GM21390 (cell line): ENCODE measurements around the gene IFFO2.
A peak's percentile ranks its signal among the peaks of the same experiment; 100 is the strongest.

Experiments
- ATAC-seq: cut with Tn5 transposase; IDR thresholded peaks from one replicate; pipeline ENCODE4 v1.9.1; 2021; ENCODE audit not compliant: unreplicated experiment

IFFO2 gene

GRCh38 chr1:18956193-18957135 is at the start of gene IFFO2:
TSS of gene IFFO2 (minus strand) at chr1:18956676. CDS start at chr1:18956332, 344 bp downstream.
- peak; percentile 57 for ATAC-seq

DNA sequence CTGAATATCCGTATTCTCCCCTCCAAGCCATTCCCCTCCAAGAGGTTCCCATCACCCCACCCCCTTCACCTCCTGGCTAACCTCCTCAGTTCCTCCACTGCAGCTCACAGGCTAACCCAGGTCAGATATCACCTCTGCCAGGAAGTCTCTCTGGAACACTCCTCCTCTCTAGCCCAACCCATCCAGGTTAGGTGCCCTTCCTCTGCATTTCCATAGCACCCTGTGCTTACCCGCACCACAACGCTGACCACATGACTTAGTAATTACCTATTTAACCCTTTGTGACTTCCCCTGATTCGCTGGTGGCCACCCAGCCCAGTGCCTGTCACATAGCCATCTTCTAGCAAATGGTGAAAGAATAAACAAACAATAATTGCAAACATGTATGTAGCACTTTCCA is 49.5 kb upstream of the IFFO2 start:
- no peak for ATAC-seq

- no peak for ATAC-seq
Observed at GRCh38 chr1:19003371-19004290, 47.2 kb upstream of the IFFO2 start.

DNA sequence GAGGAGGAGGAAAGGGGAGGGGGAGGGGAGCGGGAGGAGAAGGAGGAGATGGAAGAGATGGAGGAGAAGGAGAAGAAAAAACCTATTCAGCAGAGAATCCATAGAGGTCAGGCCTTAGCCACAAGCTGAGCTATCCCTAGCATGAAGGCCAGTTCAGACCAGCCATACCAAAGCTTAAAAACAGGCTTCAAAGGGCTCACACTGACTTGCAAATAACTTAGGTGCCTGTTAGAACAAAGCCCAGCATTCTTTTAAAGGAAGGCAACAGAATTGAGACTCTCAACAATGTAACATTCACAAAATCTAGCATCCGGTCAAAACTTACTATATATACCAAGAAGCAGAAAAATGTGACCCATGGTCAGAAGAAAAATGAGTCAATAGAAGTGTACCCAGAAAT is 43.6 kb upstream of the IFFO2 start:
- no peak for ATAC-seq

GRCh38 chr1:18999359-18999758 is 42.9 kb upstream of the IFFO2 start:
- no peak for ATAC-seq

- no peak for ATAC-seq
Observed at GRCh38 chr1:18998016-18998724, 41.7 kb upstream of the IFFO2 start.

DNA sequence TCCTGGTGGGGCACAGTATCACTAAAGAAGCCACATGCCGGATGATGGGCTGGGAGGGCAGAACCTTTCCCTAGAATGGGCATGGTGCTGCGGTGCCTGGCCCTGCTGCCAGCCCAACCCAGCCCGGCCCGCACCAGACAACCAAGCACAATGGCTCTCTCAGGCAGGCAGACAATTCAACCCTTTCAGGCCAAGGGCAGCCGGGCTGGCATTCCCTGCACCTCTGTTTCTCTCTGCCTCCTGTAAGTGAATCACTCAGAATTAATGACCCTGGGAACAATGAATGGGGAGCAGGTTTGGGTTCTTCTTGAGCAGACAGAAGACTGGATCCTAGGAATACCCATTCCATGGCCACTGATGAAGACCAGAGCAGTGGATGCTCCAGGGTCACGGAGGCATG is 41.0 kb upstream of the IFFO2 start:
- ATAC-seq: no peak

DNA sequence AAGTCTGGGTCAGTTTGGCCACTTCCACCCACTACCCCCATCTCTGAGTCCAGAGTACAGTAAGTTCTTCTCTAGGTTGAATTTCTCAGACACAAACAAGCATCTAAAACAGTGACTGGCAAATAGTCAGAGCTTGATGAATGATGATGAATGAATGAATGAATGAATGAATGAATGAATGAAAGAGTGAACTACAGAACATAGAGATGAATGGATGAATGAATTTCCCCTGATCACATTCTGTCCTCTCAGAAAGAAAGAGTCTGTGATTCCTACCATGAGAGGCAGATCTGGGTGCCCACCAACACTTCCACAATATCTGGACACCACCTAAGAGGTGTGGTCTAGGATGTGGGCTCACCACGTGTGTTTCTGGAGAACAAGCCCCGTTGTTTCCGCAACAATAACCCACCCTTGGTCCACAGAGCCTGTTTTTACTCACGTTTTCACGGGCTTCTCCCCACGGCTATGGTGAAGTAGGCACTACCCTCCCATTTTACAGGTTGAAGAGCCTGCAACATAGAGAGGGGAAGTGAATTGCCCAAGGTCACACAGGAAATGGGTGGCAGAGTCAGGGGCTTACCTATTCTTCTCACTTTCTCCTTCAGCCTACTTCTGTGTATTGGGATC is 40.2 kb upstream of the IFFO2 start:
- ATAC-seq: no peak

GRCh38 chr1:18994381-18994780 is 37.9 kb upstream of the IFFO2 start:
- ATAC-seq: no peak

GRCh38 chr1:18992646-18993045 is 36.2 kb upstream of the IFFO2 start:
- ATAC-seq: no peak

DNA sequence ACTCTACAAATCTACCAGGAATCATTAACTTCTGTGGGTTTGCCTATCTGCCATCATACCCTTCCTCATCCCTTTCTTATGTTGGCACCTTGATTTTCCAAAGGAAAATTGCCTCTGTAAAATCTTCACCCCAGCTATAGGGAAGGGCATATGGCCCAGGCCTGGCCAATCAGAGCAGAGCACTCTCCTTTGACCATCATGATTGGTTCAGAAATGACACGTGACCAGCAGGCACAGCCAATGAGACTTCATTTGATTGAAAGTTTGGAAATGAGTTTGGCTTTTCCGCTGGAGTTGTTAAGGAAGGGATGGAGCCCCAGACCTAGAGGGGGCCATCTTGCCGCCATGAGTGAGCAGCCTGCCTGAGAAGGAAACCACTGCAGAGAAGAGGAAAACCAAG is 35.1 kb upstream of the IFFO2 start:
- ATAC-seq: no peak

DNA sequence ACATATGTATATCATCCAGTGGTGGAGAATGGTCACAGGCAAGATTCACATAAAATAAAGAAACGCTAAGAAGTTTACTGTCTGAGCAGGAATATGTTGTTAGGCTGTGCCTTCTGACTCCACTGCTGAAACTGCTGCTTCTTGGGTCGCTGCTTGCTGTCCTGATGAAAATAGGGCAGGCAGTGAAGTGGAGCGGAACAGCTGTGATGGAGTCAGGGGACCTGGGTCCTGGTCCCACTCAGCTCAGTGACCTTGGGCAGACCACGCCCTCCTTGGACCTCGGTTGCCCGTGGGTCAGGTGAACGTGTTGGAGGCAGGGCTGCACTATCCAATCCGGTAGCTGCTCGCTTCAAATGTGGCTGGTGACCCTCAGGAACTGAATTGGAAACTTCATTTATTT is 33.4 kb upstream of the IFFO2 start:
- no peak for ATAC-seq

- no peak for ATAC-seq
Observed at GRCh38 chr1:18989176-18989799, 32.8 kb upstream of the IFFO2 start.

DNA sequence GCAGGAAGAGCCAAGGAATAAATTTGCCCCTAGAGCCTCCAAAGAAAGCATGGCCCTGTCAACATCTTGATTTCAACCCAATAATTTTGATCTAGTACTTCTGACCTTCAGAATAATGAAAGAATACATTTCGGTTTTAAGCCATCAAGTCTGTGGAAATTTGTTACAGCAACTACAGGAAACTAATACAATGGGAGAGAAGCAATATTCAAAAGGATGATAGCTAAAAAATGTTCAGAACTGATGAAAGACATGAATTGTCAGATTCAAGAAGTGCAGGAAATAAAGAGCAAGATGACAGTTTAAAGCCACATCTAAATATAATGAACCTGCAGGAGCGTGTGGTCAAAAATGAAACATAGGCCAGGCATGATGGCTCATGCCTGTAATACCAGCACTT is 24.8 kb upstream of the IFFO2 start:
- no peak for ATAC-seq

DNA sequence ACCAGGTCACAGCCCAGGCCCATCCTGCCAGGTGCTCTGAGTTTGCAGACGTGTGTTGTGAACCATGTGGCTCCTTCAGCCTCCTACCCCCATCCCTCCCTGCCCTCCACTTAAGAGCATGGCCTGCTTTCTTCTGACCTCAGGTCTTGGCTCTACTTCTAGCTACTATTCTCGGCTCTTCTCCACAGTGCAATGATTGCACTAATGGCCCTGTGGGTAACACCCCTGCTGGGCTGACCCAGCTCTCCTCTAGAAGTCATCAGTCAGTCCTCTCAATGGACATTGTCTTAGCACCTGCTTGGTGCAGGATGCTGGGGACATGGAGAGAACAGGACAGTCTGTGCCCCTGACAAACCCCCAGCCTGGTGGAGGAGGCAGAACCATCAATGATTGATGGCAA is 22.2 kb upstream of the IFFO2 start:
- ATAC-seq: no peak

- no peak for ATAC-seq
Observed at GRCh38 chr1:18977428-18977827, 21.0 kb upstream of the IFFO2 start.

GRCh38 chr1:18976096-18976495 is 19.6 kb upstream of the IFFO2 start:
- no peak for ATAC-seq

GRCh38 chr1:18974606-18975005 is 18.1 kb upstream of the IFFO2 start:
- ATAC-seq: no peak

DNA sequence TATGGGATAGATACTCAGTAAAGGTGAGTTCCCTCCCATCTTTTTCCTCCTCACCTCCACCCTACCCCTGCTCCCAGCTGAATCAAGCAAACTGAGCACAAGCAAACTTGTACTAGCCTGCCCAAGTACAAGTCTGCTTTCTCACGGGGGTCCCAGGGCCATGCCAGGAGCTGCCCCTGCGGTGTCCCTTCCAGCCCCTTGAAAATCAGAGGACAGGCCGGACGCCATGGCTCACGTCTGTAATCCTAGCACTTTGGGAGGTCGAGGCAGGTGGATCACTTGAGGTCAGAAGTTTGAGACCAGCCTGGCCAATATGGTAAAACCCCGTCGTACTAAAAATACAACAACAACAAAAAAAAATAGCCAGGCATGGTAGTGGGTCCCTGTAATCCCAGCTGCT is 17.5 kb upstream of the IFFO2 start:
- ATAC-seq: no peak

GRCh38 chr1:18973446-18973955 is 17.0 kb upstream of the IFFO2 start:
- ATAC-seq: no peak
